Endothelial cell (in vitro differentiated cells): Measurements from ENCODE around the gene UNC93B1. TPM values are rescaled to one million over a fixed set of nuclear protein-coding genes. Genes with fewer than 3 reads are reported as not detected.
"Not testable (repeated sequence)": the region's sequence is repeated elsewhere in the genome, so short reads cannot be mapped to it uniquely, and the experiment has no call there.

Experiments
- DNase-seq: peaks from one replicate; pipeline ENCODE4 v3.0.0; 2021; ENCODE audit warnings: low spot score
- H3K27ac Mint-ChIP-seq: one replicate; pipeline ENCODE4 v1.8.0; 2021; ENCODE audit warnings: mixed read lengths, inconsistent platforms; ENCODE audit not compliant: unreplicated experiment
- H3K27me3 Mint-ChIP-seq: one replicate; pipeline ENCODE4 v1.8.0; 2021; ENCODE audit warnings: mild to moderate bottlenecking, moderate library complexity, mixed read lengths, inconsistent platforms; ENCODE audit not compliant: unreplicated experiment
- H3K36me3 Mint-ChIP-seq: one replicate; pipeline ENCODE4 v1.8.0; 2021; ENCODE audit warnings: mild to moderate bottlenecking, low read depth, mixed read lengths, inconsistent platforms; ENCODE audit not compliant: unreplicated experiment
- H3K4me1 Mint-ChIP-seq: one replicate; pipeline ENCODE4 v1.8.0; 2021; ENCODE audit warnings: mild to moderate bottlenecking, mixed read lengths, inconsistent platforms; ENCODE audit not compliant: unreplicated experiment
- H3K4me3 Mint-ChIP-seq: one replicate; pipeline ENCODE4 v1.8.0; 2021; ENCODE audit warnings: mild to moderate bottlenecking, mixed read lengths, inconsistent platforms; ENCODE audit not compliant: unreplicated experiment
- H3K9me3 Mint-ChIP-seq: one replicate; pipeline ENCODE4 v1.8.0; 2021; ENCODE audit warnings: mixed read lengths, inconsistent platforms; ENCODE audit not compliant: unreplicated experiment
- microRNA-seq: library from miRNA; unstranded; fragments of <30 nt; microRNA quantifications from one replicate; pipeline ENCODE4, GENCODE V29; 2020; ENCODE audit not compliant: unreplicated experiment
- total RNA-seq: library from RNA; stranded (reverse); fragmentation: NEBNext Ultra II Directional; extraction: Animal tissue kit (Norgen Biotek cat#: 25700); gene quantifications from one replicate; pipeline ENCODE4 v1.2.1, GENCODE V29; 2021; ENCODE audit not compliant: unreplicated experiment
- TF ChIP-seq, protein P1 (sequence below): fragments of 200-600 bp; sonication (generic); IDR thresholded peaks from one replicate; pipeline ENCODE4 v1.5.0; 2021; ENCODE audit warnings: antibody characterized with exemption; ENCODE audit not compliant: unreplicated experiment

The UNC93B1 gene
- total RNA-seq, 1 donor from 2014 or later: 13.1 TPM

DNA sequence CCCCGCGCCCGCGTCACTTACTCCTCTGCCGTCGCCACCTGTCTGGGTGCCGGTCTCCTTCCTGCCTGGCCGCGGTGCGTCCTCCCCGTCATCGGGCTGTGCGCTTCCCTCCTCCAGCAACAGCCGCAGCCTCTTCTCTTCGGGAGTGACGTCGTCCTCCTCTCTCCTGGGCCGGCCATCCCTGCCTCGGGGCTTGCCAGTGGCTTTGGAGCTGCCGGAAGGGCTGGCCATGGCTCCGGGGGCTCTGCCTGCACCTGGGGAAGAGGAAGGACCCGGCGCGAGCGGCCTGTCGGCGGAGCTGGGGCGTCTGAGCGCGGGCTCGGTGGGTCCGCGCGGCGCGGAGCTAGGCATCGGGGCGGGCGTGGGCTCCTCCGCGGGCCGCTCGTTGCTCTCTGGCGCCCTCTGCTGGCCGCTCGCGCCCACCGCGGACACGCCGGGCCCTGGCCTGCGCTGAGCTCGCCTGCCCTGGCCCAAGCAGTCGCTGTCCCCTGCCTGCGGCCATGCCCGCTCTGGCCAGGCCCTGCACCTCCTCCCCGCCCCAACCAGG is 48.4 kb downstream of the UNC93B1 start:
- TF ChIP-seq, protein P1, sequence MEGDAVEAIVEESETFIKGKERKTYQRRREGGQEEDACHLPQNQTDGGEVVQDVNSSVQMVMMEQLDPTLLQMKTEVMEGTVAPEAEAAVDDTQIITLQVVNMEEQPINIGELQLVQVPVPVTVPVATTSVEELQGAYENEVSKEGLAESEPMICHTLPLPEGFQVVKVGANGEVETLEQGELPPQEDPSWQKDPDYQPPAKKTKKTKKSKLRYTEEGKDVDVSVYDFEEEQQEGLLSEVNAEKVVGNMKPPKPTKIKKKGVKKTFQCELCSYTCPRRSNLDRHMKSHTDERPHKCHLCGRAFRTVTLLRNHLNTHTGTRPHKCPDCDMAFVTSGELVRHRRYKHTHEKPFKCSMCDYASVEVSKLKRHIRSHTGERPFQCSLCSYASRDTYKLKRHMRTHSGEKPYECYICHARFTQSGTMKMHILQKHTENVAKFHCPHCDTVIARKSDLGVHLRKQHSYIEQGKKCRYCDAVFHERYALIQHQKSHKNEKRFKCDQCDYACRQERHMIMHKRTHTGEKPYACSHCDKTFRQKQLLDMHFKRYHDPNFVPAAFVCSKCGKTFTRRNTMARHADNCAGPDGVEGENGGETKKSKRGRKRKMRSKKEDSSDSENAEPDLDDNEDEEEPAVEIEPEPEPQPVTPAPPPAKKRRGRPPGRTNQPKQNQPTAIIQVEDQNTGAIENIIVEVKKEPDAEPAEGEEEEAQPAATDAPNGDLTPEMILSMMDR: peak; percentile 95
- H3K27me3 Mint-ChIP-seq: peaks cover 16% of the 10 kb centered on the region
- not testable (repeated sequence) for H3K9me3 Mint-ChIP-seq, H3K27ac Mint-ChIP-seq, H3K36me3 Mint-ChIP-seq, H3K4me1 Mint-ChIP-seq
- H3K4me3 Mint-ChIP-seq: peak overlapping the region; percentile 73
- peak; percentile 92 for DNase-seq

GRCh38 chr11:67954971-67955370 is 48.9 kb downstream of the UNC93B1 start:
- not testable (repeated sequence) for DNase-seq

DNA sequence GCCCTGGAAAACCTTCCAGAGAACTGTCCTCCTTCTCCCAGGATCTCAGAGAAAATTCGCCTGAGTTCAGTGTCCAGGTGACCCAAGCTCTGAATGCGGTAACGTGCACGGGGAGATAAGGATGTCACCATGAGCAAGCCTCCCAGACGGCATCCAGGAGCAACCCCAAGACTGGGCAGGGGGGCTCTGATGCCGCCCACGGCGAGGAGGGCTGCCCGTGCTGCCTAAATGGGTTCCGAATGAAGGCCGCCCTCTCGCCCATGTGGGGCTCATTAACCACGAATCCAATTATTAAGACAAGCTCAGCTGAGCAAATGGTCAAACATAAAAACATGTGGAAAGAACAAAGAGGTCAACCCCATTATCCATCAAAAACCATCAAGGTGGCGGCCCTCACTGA is 49.6 kb downstream of the UNC93B1 start:
- not testable (repeated sequence) for H3K4me1 Mint-ChIP-seq, DNase-seq, H3K27ac Mint-ChIP-seq, H3K9me3 Mint-ChIP-seq, H3K36me3 Mint-ChIP-seq
- Mint-ChIP-seq H3K4me3 (peak overlapping the region; percentile 62), H3K27me3 (peaks cover 19% of the 10 kb centered on the region)

More at GRCh38 chr11:67954971-67955370, 48.9 kb downstream of the UNC93B1 start:
- peaks cover 19% of the 10 kb centered on the region for H3K27me3 Mint-ChIP-seq
- peak overlapping the region; percentile 62 for H3K4me3 Mint-ChIP-seq
- H3K27ac Mint-ChIP-seq, H3K4me1 Mint-ChIP-seq, H3K36me3 Mint-ChIP-seq, H3K9me3 Mint-ChIP-seq: not testable (repeated sequence)

DNA sequence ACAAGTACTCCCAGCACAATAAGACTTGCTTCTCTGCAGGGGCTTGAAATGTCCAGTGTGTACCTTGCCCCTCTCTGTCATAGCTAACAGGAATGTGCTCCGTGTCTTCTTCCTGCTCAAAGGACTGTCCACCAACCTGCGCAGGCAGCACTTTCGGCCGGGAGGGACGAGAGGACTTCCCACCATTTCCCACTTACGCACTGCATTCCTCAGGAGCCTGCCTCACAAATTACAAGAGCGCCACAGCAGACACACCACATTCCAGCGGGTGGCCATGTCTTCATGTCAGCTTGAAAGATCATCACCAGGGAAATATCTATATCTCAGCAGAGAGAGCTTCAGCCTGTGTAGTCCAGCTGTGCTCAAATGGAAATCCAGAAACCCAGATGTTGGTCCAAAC is 53.2 kb downstream of the UNC93B1 start:
- not testable (repeated sequence) for H3K4me3 Mint-ChIP-seq, H3K4me1 Mint-ChIP-seq, H3K36me3 Mint-ChIP-seq, DNase-seq, H3K9me3 Mint-ChIP-seq, H3K27ac Mint-ChIP-seq
- H3K27me3 Mint-ChIP-seq: peaks cover 14% of the 10 kb centered on the region

GRCh38 chr11:67947785-67948184 is 56.1 kb downstream of the UNC93B1 start:
- not testable (repeated sequence) for DNase-seq, H3K4me3 Mint-ChIP-seq, H3K36me3 Mint-ChIP-seq, H3K4me1 Mint-ChIP-seq, H3K27ac Mint-ChIP-seq, H3K9me3 Mint-ChIP-seq, H3K27me3 Mint-ChIP-seq

GRCh38 chr11:67946403-67946802 is 57.5 kb downstream of the UNC93B1 start:
- H3K36me3 Mint-ChIP-seq, H3K9me3 Mint-ChIP-seq, H3K27ac Mint-ChIP-seq, H3K4me3 Mint-ChIP-seq, H3K27me3 Mint-ChIP-seq, H3K4me1 Mint-ChIP-seq, DNase-seq: not testable (repeated sequence)

DNA sequence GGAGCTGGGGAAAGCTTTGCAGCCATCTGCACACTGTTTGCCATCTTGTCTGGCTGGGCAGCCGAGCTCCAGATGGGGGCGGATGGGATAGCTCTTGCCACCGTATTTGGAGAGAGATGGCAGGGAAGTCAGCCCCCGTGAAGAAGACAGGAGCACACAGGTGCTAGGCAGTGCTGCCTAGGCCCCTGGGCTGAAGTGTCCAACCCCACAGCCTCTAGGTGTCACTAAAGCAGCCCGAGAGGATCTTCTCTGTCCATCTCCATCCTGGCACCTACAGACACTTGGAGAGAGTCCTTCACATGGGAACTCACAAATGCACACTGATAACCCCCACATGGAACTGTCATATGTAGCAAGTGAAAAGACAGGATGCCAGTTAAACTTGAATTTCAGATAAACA is 60.5 kb downstream of the UNC93B1 start:
- not testable (repeated sequence) for H3K9me3 Mint-ChIP-seq, H3K27ac Mint-ChIP-seq, H3K4me1 Mint-ChIP-seq, DNase-seq, H3K36me3 Mint-ChIP-seq, H3K4me3 Mint-ChIP-seq, H3K27me3 Mint-ChIP-seq

Small RNA genes within 50 kb of the gene (microRNA-seq; reads per million reads assigned to microRNA genes)
- gene MIR4691 (0.63 reads per million), gene MIR6753 (1.2 reads per million, percentile 17 among the genes with 10 or more reads in this experiment), gene MIR7113 (2.9 reads per million, percentile 37 among the genes with 10 or more reads in this experiment)

Other genes with a start within 250 kb of the UNC93B1 start
- not detected for gene ALDH3B1, start 6.2 kb upstream of the UNC93B1 start, total RNA-seq
- 144 TPM for gene NDUFS8, start 26.6 kb upstream of the UNC93B1 start, total RNA-seq
- 294 TPM for gene TCIRG1, start 34.9 kb upstream of the UNC93B1 start, total RNA-seq
- gene CHKA, start 117.3 kb upstream of the UNC93B1 start, total RNA-seq: 173 TPM
- gene KMT5B, start 209.2 kb upstream of the UNC93B1 start, total RNA-seq: 46.8 TPM